GM12878 (cell line): ENCODE measurements around the gene CHID1.

ENCODE experiments used
- CTCF ChIP-seq, 3 experiments: IDR thresholded peaks in 2 of 3; conservative IDR thresholded peaks in 1 of 3; 2 replicates each; pipeline ENCODE4 v1.5.1; 2011; ENCODE audit warnings: low read depth in 3 of 3, low read length in 3 of 3, mild to moderate bottlenecking in 3 of 3, control low read depth in 2 of 3, moderate library complexity in 2 of 3, inconsistent platforms in 1 of 3, mixed read lengths in 1 of 3; ENCODE audit not compliant: control insufficient read depth in 2 of 3, insufficient read depth in 1 of 3; ENCODE audit errors: extremely low read depth in 1 of 3
- HDAC2 ChIP-seq: fragments of 200-600 bp; sonication (generic); IDR thresholded peaks from 2 replicates; pipeline ENCODE4 v1.6.1; 2017
- POLR2A ChIP-seq: IDR thresholded peaks from 2 replicates; pipeline ENCODE4 v1.6.1; 2011; ENCODE audit warnings: low read depth, mild to moderate bottlenecking, low read length
- SRF ChIP-seq, 2 experiments: IDR thresholded peaks; 2 replicates each; pipeline ENCODE4 v1.6.1; 2011; ENCODE audit warnings: low read depth in 2 of 2, low read length in 2 of 2, mild to moderate bottlenecking in 1 of 2, moderate library complexity in 1 of 2
- STAT3 ChIP-seq: IDR thresholded peaks from 2 replicates; pipeline ENCODE4 v1.6.1; 2011; ENCODE audit warnings: low read depth, low read length, improper control_type of control experiment

GRCh38 chr11:855330-855674 lies 55.3 kb downstream of the CHID1 start:
- TF ChIP-seq SRF (IDR thresholded peaks at IDR 0.05; ENCODE audit: low read depth in 2 of 2, low read length in 2 of 2) (no peak), CTCF (IDR thresholded peaks at IDR 0.05 in 2 of 3, conservative IDR thresholded peaks at IDR 0.05 in 1 of 3; ENCODE audit: control insufficient read depth in 2 of 3, extremely low read depth in 1 of 3, insufficient read depth in 1 of 3, low read depth in 3 of 3, low read length in 3 of 3) (no peak), STAT3 (no peak), POLR2A (no peak), HDAC2 (no peak)
